Measurements from ENCODE around the gene MCF2L. TPM values are rescaled to one million over a fixed set of nuclear protein-coding genes. Genes with fewer than 3 reads are reported as not detected.
A peak's percentile ranks its signal among the peaks of the same experiment; 100 is the strongest.

The MCF2L gene
- total and polyA plus RNA-seq, 2 donors, result 15.3 to 31.7 TPM

DNA sequence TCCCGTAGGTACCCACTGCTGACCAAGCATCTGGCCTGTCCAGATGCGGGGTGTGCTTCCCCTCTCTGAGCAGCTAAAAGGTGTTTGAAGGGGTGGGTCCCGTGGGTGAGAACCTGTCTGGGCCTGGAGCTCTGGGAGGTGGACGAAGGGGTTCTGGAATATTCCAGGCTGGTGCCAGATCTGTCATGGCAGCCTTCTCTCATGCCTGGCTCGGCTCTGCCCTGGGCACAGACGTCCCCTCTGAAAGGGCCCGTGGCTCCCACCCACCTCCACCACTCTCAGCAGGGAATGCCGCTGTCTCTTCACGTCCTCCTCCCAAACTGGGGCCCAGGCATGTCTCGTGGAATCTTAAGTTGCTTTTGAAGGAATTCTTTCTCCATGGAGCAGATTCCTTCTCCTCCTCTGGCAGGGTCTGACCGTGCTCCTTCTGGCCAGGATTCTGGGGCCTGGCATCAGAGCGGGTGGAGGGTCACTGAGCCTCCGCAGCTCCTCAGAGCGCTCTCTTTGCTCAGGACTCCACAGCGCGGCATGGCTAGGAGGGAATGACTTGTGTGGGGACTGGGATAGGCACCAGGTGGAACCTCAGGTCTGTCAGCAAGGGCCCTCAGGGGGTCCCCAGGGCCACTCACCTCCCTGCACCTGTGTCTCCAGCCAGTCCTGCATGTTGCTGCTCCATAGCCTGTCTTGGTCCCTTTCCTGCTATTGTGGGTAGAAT, 5.9 kb upstream of the MCF2L start:
- 77% methylated on average over 16 of the region's 16 CpGs for WGBS
- Histone ChIP-seq H3K36me3 (ENCODE audit: insufficient read depth) (no peaks in the 10 kb centered on the region), H3K4me3 (ENCODE audit: low read depth, low read length) (no peak overlapping the region), H3K27ac (ENCODE audit: low read depth) (no peak overlapping the region), H3K4me1 (ENCODE audit: insufficient read depth) (no peaks in the 10 kb centered on the region)
- DNase-seq (ENCODE audit: extremely low spot score), result no peak

DNA sequence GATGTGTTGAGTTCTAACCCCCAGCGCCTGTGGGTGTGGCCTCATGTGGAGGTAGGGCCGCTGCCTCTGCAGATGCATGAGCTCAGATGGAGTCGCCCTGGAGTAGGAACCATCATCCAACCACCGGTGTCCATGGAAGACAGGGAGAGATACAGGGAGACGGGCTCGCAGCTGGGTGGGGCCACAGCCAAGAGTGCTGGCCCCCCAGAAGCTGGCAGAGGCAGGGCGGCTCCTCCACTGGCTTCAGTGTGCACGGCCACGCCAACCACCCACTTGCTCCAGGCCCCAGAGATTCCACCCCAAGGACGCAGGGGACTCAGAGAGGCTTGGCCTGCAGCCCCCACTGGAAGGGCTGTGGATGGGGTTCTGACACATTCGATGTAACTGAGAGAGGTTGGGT, 5.4 kb upstream of the MCF2L start:
- Histone ChIP-seq H3K4me3 (ENCODE audit: low read depth, low read length) (no peak overlapping the region), H3K36me3 (ENCODE audit: insufficient read depth) (no peaks in the 10 kb centered on the region), H3K27ac (ENCODE audit: low read depth) (no peak overlapping the region), H3K4me1 (ENCODE audit: insufficient read depth) (no peaks in the 10 kb centered on the region)
- DNase-seq (ENCODE audit: extremely low spot score), result no peak
- 88% methylated on average over 11 of the region's 11 CpGs for WGBS

GRCh38 chr13:112964971-112965492, 4.0 kb upstream of the MCF2L start:
- no peak for DNase-seq (ENCODE audit: extremely low spot score)
- Histone ChIP-seq H3K27ac (ENCODE audit: low read depth) (no peak overlapping the region), H3K36me3 (ENCODE audit: insufficient read depth) (no peaks in the 10 kb centered on the region), H3K4me3 (ENCODE audit: low read depth, low read length) (no peak overlapping the region), H3K4me1 (ENCODE audit: insufficient read depth) (peaks cover 1% of the 10 kb centered on the region)
- WGBS, result 52% methylated on average over 12 of the region's 12 CpGs

GRCh38 chr13:112965573-112966115, 3.4 kb upstream of the MCF2L start:
- 84% methylated on average over 16 of the region's 16 CpGs for WGBS
- no peak for DNase-seq (ENCODE audit: extremely low spot score)
- H3K27ac ChIP-seq (ENCODE audit: low read depth), result no peak overlapping the region
- no peaks in the 10 kb centered on the region for H3K36me3 ChIP-seq (ENCODE audit: insufficient read depth)
- H3K4me1 ChIP-seq (ENCODE audit: insufficient read depth), result peaks cover 1% of the 10 kb centered on the region
- no peak overlapping the region for H3K4me3 ChIP-seq (ENCODE audit: low read depth, low read length)

DNA sequence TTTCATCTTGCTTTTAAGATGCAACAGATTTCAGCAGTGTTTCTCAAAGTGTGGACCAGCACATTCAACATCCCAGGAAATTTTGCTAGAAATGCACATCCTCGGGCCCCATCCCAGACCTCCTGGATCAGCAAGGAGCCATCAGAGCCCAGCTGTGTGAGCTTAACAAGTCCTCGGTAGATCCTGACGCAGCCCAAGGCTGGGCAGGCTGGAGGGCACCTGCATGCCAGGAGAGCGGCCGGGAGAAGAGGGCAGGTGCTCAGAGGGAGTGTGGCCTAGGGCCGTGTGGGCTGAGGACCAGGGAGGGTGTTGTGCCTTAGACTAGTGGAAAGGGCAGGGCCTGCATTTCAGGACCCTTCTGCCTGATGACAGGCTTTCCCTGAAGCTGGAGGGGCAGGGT, 2.2 kb upstream of the MCF2L start:
- Histone ChIP-seq H3K4me1 (ENCODE audit: insufficient read depth) (peaks cover 1% of the 10 kb centered on the region), H3K4me3 (ENCODE audit: low read depth, low read length) (no peak overlapping the region), H3K27ac (ENCODE audit: low read depth) (no peak overlapping the region), H3K36me3 (ENCODE audit: insufficient read depth) (no peaks in the 10 kb centered on the region)
- DNase-seq (ENCODE audit: extremely low spot score), result no peak
- WGBS, result 86% methylated on average over 6 of the region's 6 CpGs

- H3K27ac ChIP-seq (ENCODE audit: low read depth), result no peak overlapping the region
- no peak for DNase-seq (ENCODE audit: extremely low spot score)
- H3K4me1 ChIP-seq (ENCODE audit: insufficient read depth), result peaks cover 1% of the 10 kb centered on the region
- 80% methylated on average over 22 of the region's 22 CpGs for WGBS
- H3K36me3 ChIP-seq (ENCODE audit: insufficient read depth), result no peaks in the 10 kb centered on the region
- H3K4me3 ChIP-seq (ENCODE audit: low read depth, low read length), result no peak overlapping the region
Observed at GRCh38 chr13:112967686-112968379, 1.2 kb upstream of the MCF2L start.

- no peak for DNase-seq (ENCODE audit: extremely low spot score)
- peak overlapping the region; percentile 78 for H3K27ac ChIP-seq (ENCODE audit: low read depth)
- H3K36me3 ChIP-seq (ENCODE audit: insufficient read depth), result no peaks in the 10 kb centered on the region
- WGBS, result 6% methylated on average over 52 of the region's 52 CpGs
- peaks cover 1% of the 10 kb centered on the region for H3K4me1 ChIP-seq (ENCODE audit: insufficient read depth)
- peak overlapping the region; percentile 61 for H3K4me3 ChIP-seq (ENCODE audit: low read depth, low read length)
Observed at GRCh38 chr13:112968380-112968909, 569 bp upstream of the MCF2L start.

DNA sequence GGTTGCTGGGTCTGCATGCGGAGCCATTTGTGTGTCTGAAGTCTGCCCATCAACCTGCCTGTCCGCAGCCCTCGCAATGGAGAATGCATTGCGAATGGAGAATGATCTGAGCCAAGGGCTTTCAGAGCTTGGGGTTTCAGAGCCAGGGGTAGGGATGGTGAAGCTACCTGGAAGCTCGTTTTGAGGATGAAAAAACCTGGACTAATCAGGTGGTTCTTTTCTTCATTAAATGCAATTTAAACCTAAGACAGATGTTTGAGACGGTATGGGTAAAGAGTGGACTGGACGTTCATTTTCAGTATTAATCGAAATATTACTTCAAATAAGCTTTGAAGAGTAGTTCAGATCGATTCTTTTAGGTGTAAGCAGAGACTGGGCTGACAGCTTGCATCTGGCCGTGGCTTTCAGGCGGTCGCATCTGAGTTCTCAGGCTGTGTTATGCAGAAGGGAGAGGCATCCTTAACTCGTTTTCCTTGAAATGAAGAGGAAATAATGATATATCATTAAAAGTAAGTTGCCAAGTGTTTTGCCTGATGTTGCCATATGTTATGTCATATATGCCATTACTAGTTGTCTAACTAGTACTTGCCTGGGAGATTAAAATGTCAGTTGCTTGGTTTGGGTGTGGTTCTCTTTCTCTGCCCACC, 801 bp downstream of the MCF2L start:
- Histone ChIP-seq H3K4me1 (ENCODE audit: insufficient read depth) (peaks cover 1% of the 10 kb centered on the region), H3K4me3 (ENCODE audit: low read depth, low read length) (peak overlapping the region; percentile 61), H3K27ac (ENCODE audit: low read depth) (no peak overlapping the region), H3K36me3 (ENCODE audit: insufficient read depth) (no peaks in the 10 kb centered on the region)
- 18% methylated on average over 13 of the region's 13 CpGs for WGBS
- DNase-seq (ENCODE audit: extremely low spot score), result no peak

DNA sequence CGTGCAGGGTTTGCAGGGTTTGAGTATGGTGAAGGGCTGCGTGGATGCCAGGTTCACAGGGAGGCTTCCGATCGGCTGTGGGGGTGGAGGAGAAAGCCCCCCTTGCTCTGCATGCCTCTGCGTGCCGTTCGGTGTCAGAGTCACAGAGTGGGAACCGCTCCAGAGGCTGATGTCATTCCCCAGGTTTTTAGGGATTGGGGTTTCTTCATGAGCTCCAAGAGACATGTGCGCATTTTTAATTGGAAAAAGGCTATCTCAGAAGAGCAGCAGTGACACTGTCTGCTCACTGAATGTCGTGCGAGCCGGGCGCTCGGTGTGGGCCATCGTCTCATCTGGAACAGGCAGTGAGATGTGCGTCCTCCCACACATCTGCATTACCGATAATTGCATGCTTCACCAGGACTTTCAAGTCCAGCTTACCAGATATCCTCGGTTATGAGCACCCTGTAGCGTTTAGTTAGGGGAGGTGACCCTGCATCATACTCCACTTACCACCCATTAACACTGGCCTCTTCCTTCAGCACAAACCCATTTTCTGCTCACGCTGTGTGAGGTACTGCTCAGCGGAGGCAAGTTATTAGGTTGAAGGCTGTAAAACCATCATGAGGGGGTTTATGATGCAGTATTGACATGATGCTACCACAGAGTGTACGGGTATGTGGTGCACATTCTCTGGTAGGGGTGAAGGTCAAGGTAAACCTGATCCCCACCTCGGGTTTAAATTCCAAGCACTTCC, 1.7 kb downstream of the MCF2L start:
- Histone ChIP-seq H3K4me3 (ENCODE audit: low read depth, low read length) (no peak overlapping the region), H3K27ac (ENCODE audit: low read depth) (no peak overlapping the region), H3K4me1 (ENCODE audit: insufficient read depth) (peaks cover 1% of the 10 kb centered on the region), H3K36me3 (ENCODE audit: insufficient read depth) (no peaks in the 10 kb centered on the region)
- no peak for DNase-seq (ENCODE audit: extremely low spot score)
- WGBS, result 62% methylated on average over 23 of the region's 23 CpGs

DNA sequence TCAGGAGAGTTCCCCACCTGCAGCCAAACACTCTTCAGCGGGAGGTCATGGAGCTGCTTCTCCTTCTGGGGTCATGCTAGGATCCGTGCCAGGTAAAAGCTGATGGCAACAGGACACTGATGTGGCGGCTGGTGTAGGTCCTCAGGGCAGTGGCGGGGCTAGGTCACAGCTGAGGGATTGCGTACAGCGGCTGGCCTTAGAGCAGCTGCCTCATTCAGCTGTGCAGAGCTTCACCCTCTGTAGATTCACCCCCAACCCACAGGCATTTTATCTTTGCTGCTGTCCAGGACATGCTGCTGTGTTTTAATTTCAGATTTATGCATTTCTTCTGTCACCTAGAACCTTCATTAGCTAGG, 2.3 kb downstream of the MCF2L start:
- Histone ChIP-seq H3K4me1 (ENCODE audit: insufficient read depth) (peaks cover 1% of the 10 kb centered on the region), H3K4me3 (ENCODE audit: low read depth, low read length) (no peak overlapping the region), H3K36me3 (ENCODE audit: insufficient read depth) (no peaks in the 10 kb centered on the region), H3K27ac (ENCODE audit: low read depth) (no peak overlapping the region)
- DNase-seq (ENCODE audit: extremely low spot score), result no peak
- 93% methylated on average over 6 of the region's 6 CpGs for WGBS

DNA sequence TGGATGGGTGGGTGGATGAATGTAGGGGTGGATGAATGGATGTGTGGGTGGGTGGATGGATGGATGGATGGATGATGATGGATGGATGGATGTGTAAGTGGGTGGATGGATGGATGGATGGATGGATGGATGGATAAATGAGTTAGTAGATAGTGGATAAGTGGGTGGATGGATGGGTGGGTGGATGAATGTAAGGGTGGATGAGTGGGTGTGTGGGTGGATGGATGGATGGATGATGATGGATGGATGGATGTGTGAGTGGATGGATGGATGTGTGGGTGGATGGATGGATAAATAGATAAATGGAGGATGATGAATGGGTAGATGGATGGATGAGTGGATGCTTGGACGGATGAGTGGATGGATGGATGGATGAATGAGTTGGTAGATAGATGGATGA, 3.2 kb downstream of the MCF2L start:
- H3K4me3 ChIP-seq (ENCODE audit: low read depth, low read length), result no peak overlapping the region
- peaks cover 1% of the 10 kb centered on the region for H3K4me1 ChIP-seq (ENCODE audit: insufficient read depth)
- no peak for DNase-seq (ENCODE audit: extremely low spot score)
- H3K27ac ChIP-seq (ENCODE audit: low read depth), result no peak overlapping the region
- WGBS, result 86% methylated on average over 1 of the region's 1 CpG
- no peaks in the 10 kb centered on the region for H3K36me3 ChIP-seq (ENCODE audit: insufficient read depth)

GRCh38 chr13:112972867-112973576, 4.0 kb downstream of the MCF2L start:
- Histone ChIP-seq H3K4me1 (ENCODE audit: insufficient read depth) (peaks cover 1% of the 10 kb centered on the region), H3K36me3 (ENCODE audit: insufficient read depth) (no peaks in the 10 kb centered on the region), H3K27ac (ENCODE audit: low read depth) (no peak overlapping the region), H3K4me3 (ENCODE audit: low read depth, low read length) (no peak overlapping the region)
- 88% methylated on average over 19 of the region's 19 CpGs for WGBS
- DNase-seq (ENCODE audit: extremely low spot score), result no peak

All from urinary bladder (tissue), 4 donors.